ENCODE results near the gene TLR10. TPM values are rescaled to one million over a fixed set of nuclear protein-coding genes. Genes with fewer than 3 reads are reported as not detected.

Gene TLR10
- polyA plus RNA-seq, 1 of the 3 experiments (the other 2 are of a cell fraction): not detected

DNA sequence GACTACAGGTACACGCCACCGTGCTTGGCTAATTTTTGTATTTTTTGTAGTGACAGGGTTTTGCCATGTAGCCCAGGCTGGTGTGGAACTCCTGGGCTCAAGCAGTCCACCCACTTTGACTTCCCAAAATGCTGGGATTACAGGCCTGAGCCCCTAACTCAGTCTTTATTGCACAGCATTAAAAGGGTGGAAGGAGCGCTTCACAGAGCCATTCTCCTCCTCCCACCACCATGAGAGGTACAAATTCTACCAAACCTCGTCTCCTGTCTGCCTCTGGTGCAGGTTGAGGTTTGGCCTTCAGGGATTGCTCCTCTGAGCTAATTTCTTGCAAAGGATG, 52.3 kb downstream of the TLR10 start:
- H2AFZ ChIP-seq (ENCODE audit: low read depth): no peak overlapping the region

DNA sequence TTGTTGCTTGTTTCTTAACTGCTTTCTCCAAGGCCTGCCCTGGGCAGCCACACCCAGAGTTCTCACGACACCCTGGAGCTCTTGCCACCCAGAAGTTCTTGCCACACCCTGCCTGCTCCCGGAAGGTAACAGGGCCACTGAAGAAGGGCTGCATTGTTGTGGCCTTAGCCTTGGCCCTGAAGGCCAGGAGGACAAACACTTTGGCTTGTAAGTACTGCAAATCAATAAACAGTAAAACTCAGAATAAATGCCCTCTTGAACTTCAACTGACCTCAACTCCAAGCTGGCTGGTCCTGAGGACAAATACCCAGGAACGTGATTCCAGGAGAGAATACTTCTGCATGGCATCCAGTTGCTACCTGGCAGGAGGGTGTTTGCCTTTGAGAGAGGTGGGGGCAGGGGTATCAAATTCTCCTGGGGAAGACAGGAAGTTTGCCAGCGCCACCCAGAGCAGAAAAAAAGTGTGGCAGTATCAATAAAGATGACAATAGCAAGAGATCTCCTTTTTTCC, 54.1 kb downstream of the TLR10 start:
- Histone ChIP-seq H3F3A (replicated peaks; ENCODE audit: insufficient read depth) (no peaks in the 10 kb centered on the region), H4K20me1 (ENCODE audit: insufficient read depth) (no peaks in the 10 kb centered on the region), H3K4me2 (no peak overlapping the region), H2AFZ (ENCODE audit: low read depth) (no peak overlapping the region), H3K27ac (ENCODE audit: low read depth in 2 of 2, low read length in 1 of 2) (no peak overlapping the region), H3K36me3 (replicated peaks in 1 of 2; ENCODE audit: control insufficient read depth in 1 of 2, insufficient read depth in 2 of 2, low read length in 1 of 2) (no peaks in the 10 kb centered on the region), H3K9ac (no peak overlapping the region), H3K27me3 (ENCODE audit: insufficient read depth) (no peaks in the 10 kb centered on the region), H3K9me3 (no peaks in the 10 kb centered on the region), H3K4me3 (ENCODE audit: low read depth in 2 of 2, low read length in 1 of 2) (no peak overlapping the region), H3K4me1 (ENCODE audit: control insufficient read depth in 1 of 2, insufficient read depth in 2 of 2, low read depth in 1 of 2, low read length in 1 of 2) (no peaks in the 10 kb centered on the region), H3K79me2 (ENCODE audit: insufficient read depth) (no peaks in the 10 kb centered on the region), H3K9me2 (no peaks in the 10 kb centered on the region)
- no peak for DNase-seq
- POLR2A ChIA-PET: no interaction called here
- CTCF ChIA-PET: interaction anchor here (0.8 to 8.5 kb wide), 4 partner anchors 54 to 550 kb away, joined by 4 to 182 read pairs (median 12); partner anchors contain the start of gene TLR10
- TF ChIP-seq GATA2 (CRISPR knock-in tag; IDR thresholded peaks at IDR 0.05) (no peak), RAD21 (IDR thresholded peaks at IDR 0.05; ENCODE audit: low read length) (0 out of 2 replicates have a peak, but pooled peaks have one; percentile 4)
- 66% methylated on average over 4 of the region's 4 CpGs for WGBS (ENCODE audit: low lambda C conversion rate)

More for the DNA sequence above, 52.3 kb downstream of the TLR10 start:
- no peaks in the 10 kb centered on the region for H3K27me3 ChIP-seq (ENCODE audit: insufficient read depth)
- no peak overlapping the region for H3K27ac ChIP-seq (ENCODE audit: low read depth in 2 of 2, low read length in 1 of 2)
- no peak overlapping the region for H3K4me2 ChIP-seq
- H3F3A ChIP-seq (replicated peaks; ENCODE audit: insufficient read depth): no peaks in the 10 kb centered on the region
- no peak for TF ChIP-seq MXI1 (IDR thresholded peaks at IDR 0.05; ENCODE audit: low read depth, low read length)
- TF ChIP-seq FOXJ3 (CRISPR knock-in tag; IDR thresholded peaks at IDR 0.05): no peak
- TF ChIP-seq SIN3A (IDR thresholded peaks at IDR 0.05; ENCODE audit: borderline replicate concordance, low read depth, low read length): no peak
- no peak for TF ChIP-seq TEAD4 (IDR thresholded peaks at IDR 0.05; ENCODE audit: borderline replicate concordance, insufficient read depth)
- no peak for TF ChIP-seq CHD2 (IDR thresholded peaks at IDR 0.05; ENCODE audit: low read length, partially characterized antibody)
- TF ChIP-seq MEF2A (IDR thresholded peaks at IDR 0.05; ENCODE audit: borderline replicate concordance, low read depth): no peak
- TF ChIP-seq NFIC (IDR thresholded peaks at IDR 0.05; ENCODE audit: borderline replicate concordance): no peak
- TF ChIP-seq FOSL2 (IDR thresholded peaks at IDR 0.05; ENCODE audit: borderline replicate concordance, low read depth): no peak
- TF ChIP-seq, protein P1, sequence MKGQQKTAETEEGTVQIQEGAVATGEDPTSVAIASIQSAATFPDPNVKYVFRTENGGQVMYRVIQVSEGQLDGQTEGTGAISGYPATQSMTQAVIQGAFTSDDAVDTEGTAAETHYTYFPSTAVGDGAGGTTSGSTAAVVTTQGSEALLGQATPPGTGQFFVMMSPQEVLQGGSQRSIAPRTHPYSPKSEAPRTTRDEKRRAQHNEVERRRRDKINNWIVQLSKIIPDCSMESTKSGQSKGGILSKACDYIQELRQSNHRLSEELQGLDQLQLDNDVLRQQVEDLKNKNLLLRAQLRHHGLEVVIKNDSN (IDR thresholded peaks at IDR 0.05; ENCODE audit: borderline replicate concordance, low read depth): no peak
- no peak for TF ChIP-seq ELF1 (IDR thresholded peaks at IDR 0.05)
- TF ChIP-seq, protein P2, sequence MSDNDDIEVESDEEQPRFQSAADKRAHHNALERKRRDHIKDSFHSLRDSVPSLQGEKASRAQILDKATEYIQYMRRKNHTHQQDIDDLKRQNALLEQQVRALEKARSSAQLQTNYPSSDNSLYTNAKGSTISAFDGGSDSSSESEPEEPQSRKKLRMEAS (IDR thresholded peaks at IDR 0.05; ENCODE audit: low read depth): no peak
- no peak for TF ChIP-seq GABPA (IDR thresholded peaks at IDR 0.05; ENCODE audit: low read depth)
- WGBS (ENCODE audit: low lambda C conversion rate): 93% methylated on average over 4 of the region's 4 CpGs
- H3K36me3 ChIP-seq (replicated peaks in 1 of 2; ENCODE audit: control insufficient read depth in 1 of 2, insufficient read depth in 2 of 2, low read length in 1 of 2): no peaks in the 10 kb centered on the region
- no peak overlapping the region for H3K4me3 ChIP-seq (ENCODE audit: low read depth in 2 of 2, low read length in 1 of 2)
- no peaks in the 10 kb centered on the region for H3K79me2 ChIP-seq (ENCODE audit: insufficient read depth)
- H3K9ac ChIP-seq: no peak overlapping the region
- no peaks in the 10 kb centered on the region for H4K20me1 ChIP-seq (ENCODE audit: insufficient read depth)
- ChIA-PET CTCF (interaction anchor here (1.0 to 8.5 kb wide), 30 partner anchors 12 to 672 kb away, joined by 3 to 182 read pairs (median 6); no protein-coding TSS in a partner anchor), POLR2A (no interaction called here)
- H3K9me3 ChIP-seq: no peaks in the 10 kb centered on the region
- no peak for DNase-seq
- H3K4me1 ChIP-seq (ENCODE audit: control insufficient read depth in 1 of 2, insufficient read depth in 2 of 2, low read depth in 1 of 2, low read length in 1 of 2): no peaks in the 10 kb centered on the region
- H3K9me2 ChIP-seq: no peaks in the 10 kb centered on the region

All from SK-N-SH (cell line).